ENCODE data around the gene APP. TPM values are rescaled to one million over a fixed set of nuclear protein-coding genes. Genes with fewer than 3 reads are reported as not detected.

Gene APP
- total RNA-seq, 1 donor from 2014 or later, result 306 TPM

DNA sequence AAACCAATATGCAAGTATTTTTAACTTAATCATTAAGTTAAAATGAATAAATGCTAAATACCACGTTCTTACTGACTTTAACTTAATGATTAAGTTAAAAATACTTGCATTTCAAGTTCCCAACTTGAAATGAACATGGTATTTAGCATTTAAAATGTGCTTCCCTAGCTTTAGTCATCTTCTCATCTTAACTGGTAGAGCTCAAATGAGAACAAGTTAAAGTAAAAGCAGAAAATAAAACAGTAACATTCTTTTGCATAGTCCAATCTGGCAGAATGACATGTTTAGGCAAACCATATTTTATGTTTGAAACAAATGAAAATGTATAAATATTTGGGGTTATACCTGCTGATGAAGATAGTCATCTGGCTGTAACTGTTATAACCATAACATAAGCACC lies 186.0 kb downstream of the APP start:
- H3K4me3 ChIP-seq, result no peak overlapping the region
- no peaks in the 10 kb centered on the region for H3K9me3 Mint-ChIP-seq

DNA sequence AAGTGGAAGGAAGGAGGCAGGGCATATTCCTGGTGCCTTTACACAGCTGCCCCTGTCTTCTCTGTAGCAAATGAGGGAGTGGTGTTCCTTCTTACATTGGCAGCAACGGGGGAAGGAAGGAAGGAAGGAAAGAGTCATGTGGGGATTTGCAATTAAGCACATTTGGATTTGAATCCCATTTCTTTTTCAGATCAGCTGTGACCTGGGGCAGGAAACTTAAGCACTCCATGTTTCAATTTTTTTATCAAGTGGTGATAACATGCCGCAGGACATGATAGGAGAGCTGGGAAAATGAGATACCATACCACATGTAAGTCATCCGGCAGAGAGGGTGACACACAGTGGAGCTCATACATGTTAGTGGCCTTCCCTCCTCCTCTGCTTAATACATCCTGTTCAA lies 186.8 kb downstream of the APP start:
- TF ChIP-seq EZH2 (IDR thresholded peaks at IDR 0.05) (no peak), EZH2phosphoT487 (IDR thresholded peaks at IDR 0.05) (no peak)
- TF ChIP-seq, protein P1, sequence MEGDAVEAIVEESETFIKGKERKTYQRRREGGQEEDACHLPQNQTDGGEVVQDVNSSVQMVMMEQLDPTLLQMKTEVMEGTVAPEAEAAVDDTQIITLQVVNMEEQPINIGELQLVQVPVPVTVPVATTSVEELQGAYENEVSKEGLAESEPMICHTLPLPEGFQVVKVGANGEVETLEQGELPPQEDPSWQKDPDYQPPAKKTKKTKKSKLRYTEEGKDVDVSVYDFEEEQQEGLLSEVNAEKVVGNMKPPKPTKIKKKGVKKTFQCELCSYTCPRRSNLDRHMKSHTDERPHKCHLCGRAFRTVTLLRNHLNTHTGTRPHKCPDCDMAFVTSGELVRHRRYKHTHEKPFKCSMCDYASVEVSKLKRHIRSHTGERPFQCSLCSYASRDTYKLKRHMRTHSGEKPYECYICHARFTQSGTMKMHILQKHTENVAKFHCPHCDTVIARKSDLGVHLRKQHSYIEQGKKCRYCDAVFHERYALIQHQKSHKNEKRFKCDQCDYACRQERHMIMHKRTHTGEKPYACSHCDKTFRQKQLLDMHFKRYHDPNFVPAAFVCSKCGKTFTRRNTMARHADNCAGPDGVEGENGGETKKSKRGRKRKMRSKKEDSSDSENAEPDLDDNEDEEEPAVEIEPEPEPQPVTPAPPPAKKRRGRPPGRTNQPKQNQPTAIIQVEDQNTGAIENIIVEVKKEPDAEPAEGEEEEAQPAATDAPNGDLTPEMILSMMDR (IDR thresholded peaks at IDR 0.05), result no peak
- peak overlapping the region; percentile 40 for H3K27ac ChIP-seq

More for the DNA sequence above, 186.0 kb downstream of the APP start:
- Histone ChIP-seq H3K4me1 (peaks cover 23% of the 10 kb centered on the region), H3K27ac (peak overlapping the region; percentile 40), H2AFZ (replicated peaks) (no peak overlapping the region), H3K27me3 (no peaks in the 10 kb centered on the region), H3K79me2 (ENCODE audit: low read depth) (peaks cover 7% of the 10 kb centered on the region), H4K20me1 (ENCODE audit: low read depth) (no peaks in the 10 kb centered on the region), H3K9me3 (ENCODE audit: low read depth) (no peaks in the 10 kb centered on the region), H3K4me2 (no peak overlapping the region), H3F3A (ENCODE audit: low read depth) (no peaks in the 10 kb centered on the region), H3K36me3 (peaks cover 6% of the 10 kb centered on the region), H3K9ac (no peak overlapping the region)
- H3K27ac Mint-ChIP-seq, result no peak overlapping the region
- TF ChIP-seq EZH2 (IDR thresholded peaks at IDR 0.05), result no peak
- no peaks in the 10 kb centered on the region for H3K27me3 Mint-ChIP-seq (ENCODE audit: insufficient read depth, low read depth)
- no peaks in the 10 kb centered on the region for H3K4me1 Mint-ChIP-seq
- peaks cover 38% of the 10 kb centered on the region for H3K36me3 Mint-ChIP-seq
- no peak for DNase-seq (ENCODE audit: low spot score)
- no peak overlapping the region for H3K4me3 Mint-ChIP-seq

DNA sequence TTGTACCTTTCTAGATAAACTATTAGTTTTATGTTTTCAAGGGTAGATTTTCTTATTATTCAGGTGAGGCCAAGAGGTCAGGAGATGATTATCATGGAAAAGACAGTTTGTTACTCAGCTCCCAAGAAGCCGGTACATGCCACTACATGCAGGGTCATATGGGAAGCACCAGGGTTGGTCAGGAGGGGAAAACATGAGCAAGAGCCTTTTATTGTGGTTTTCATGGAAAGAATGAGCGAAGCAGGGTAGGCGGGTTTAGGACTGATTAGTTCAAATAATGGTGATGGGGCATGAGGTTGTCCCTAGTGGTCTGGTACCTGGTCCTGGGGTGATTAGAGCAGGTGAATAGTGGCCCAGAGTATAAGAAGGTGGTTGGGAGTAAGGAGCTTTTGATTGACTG lies 189.9 kb downstream of the APP start:
- Histone ChIP-seq H3K27me3 (no peaks in the 10 kb centered on the region), H3K4me1 (peaks cover 21% of the 10 kb centered on the region), H3K27ac (no peak overlapping the region), H3K4me3 (no peak overlapping the region), H3K9ac (no peak overlapping the region), H4K20me1 (ENCODE audit: low read depth) (no peaks in the 10 kb centered on the region), H3F3A (ENCODE audit: low read depth) (no peaks in the 10 kb centered on the region), H2AFZ (replicated peaks) (no peak overlapping the region), H3K79me2 (ENCODE audit: low read depth) (peaks cover 4% of the 10 kb centered on the region), H3K9me3 (ENCODE audit: low read depth) (no peaks in the 10 kb centered on the region), H3K4me2 (no peak overlapping the region), H3K36me3 (peaks cover 15% of the 10 kb centered on the region)
- no peaks in the 10 kb centered on the region for H3K4me1 Mint-ChIP-seq
- no peak for TF ChIP-seq EZH2 (IDR thresholded peaks at IDR 0.05)
- H3K4me3 Mint-ChIP-seq, result no peak overlapping the region
- peaks cover 51% of the 10 kb centered on the region for H3K36me3 Mint-ChIP-seq
- H3K27me3 Mint-ChIP-seq (ENCODE audit: insufficient read depth, low read depth), result no peaks in the 10 kb centered on the region
- DNase-seq (ENCODE audit: low spot score), result no peak
- H3K9me3 Mint-ChIP-seq, result no peaks in the 10 kb centered on the region
- H3K27ac Mint-ChIP-seq, result no peak overlapping the region

More for the DNA sequence above, 186.8 kb downstream of the APP start:
- peaks cover 23% of the 10 kb centered on the region for H3K4me1 ChIP-seq
- no peak overlapping the region for H3K27ac Mint-ChIP-seq
- H3K27me3 ChIP-seq, result no peaks in the 10 kb centered on the region
- no peaks in the 10 kb centered on the region for H3F3A ChIP-seq (ENCODE audit: low read depth)
- H3K4me3 ChIP-seq, result no peak overlapping the region
- no peak overlapping the region for H3K4me2 ChIP-seq
- H3K9me3 Mint-ChIP-seq, result no peaks in the 10 kb centered on the region
- H3K9me3 ChIP-seq (ENCODE audit: low read depth), result no peaks in the 10 kb centered on the region
- peaks cover 6% of the 10 kb centered on the region for H3K36me3 ChIP-seq
- H3K36me3 Mint-ChIP-seq, result peaks cover 35% of the 10 kb centered on the region
- DNase-seq (ENCODE audit: low spot score), result no peak
- peaks cover 7% of the 10 kb centered on the region for H3K79me2 ChIP-seq (ENCODE audit: low read depth)
- no peaks in the 10 kb centered on the region for H3K27me3 Mint-ChIP-seq (ENCODE audit: insufficient read depth, low read depth)
- no peaks in the 10 kb centered on the region for H3K4me1 Mint-ChIP-seq
- no peaks in the 10 kb centered on the region for H4K20me1 ChIP-seq (ENCODE audit: low read depth)
- H2AFZ ChIP-seq (replicated peaks), result no peak overlapping the region
- H3K4me3 Mint-ChIP-seq, result no peak overlapping the region
- H3K9ac ChIP-seq, result no peak overlapping the region

DNA sequence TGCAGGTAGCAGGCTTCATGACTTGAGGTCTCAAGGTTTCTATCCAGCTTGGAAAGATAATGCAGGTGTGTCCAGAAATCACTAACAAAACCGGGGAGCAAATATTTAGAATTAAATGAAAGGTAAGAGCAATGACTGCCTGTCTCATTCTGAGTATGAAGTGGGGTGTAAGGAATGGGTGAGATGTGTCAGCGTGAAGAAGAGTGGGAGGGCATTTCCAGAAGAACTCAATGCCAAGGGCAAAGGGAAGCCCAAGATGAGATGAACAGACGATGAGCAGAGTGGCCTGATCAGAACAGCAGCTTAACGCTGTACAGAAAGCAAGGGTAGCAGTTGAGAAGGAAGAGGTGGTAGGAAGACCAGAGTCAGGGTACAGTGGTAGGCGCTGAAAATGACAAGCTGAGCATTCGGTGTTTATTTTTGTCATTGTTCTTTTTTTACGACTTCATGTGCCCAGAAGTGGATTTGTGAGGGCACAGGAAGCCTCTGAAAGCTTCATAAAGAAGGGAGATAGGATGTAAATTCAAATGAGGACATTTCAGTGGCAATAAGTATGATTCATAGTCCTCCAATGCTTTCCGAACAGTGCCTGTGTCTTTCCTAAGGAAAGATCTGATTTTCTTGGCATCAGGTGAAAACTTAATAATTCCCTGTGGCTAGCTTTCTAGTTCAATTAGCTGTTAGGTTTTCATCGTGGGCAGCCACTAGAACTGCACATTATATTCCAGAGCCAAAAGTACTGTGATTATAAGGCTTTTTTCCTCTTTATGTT lies 190.5 kb downstream of the APP start:
- H3K36me3 Mint-ChIP-seq, result peaks cover 52% of the 10 kb centered on the region

More for the DNA sequence above, 190.5 kb downstream of the APP start:
- H3K9me3 ChIP-seq (ENCODE audit: low read depth), result no peaks in the 10 kb centered on the region
- TF ChIP-seq, protein P1 (IDR thresholded peaks at IDR 0.05), result no peak
- TF ChIP-seq EZH2phosphoT487 (IDR thresholded peaks at IDR 0.05), result no peak
- TF ChIP-seq EZH2 (IDR thresholded peaks at IDR 0.05), result no peak
- no peak overlapping the region for H3K27ac ChIP-seq
- no peak overlapping the region for H3K9ac ChIP-seq
- H3K9me3 Mint-ChIP-seq, result no peaks in the 10 kb centered on the region
- peaks cover 4% of the 10 kb centered on the region for H3K79me2 ChIP-seq (ENCODE audit: low read depth)
- H3K4me3 ChIP-seq, result no peak overlapping the region
- no peaks in the 10 kb centered on the region for H3K4me1 Mint-ChIP-seq
- DNase-seq (ENCODE audit: low spot score), result no peak
- H2AFZ ChIP-seq (replicated peaks), result no peak overlapping the region
- no peaks in the 10 kb centered on the region for H4K20me1 ChIP-seq (ENCODE audit: low read depth)
- H3K27ac Mint-ChIP-seq, result no peak overlapping the region
- H3K27me3 Mint-ChIP-seq (ENCODE audit: insufficient read depth, low read depth), result no peaks in the 10 kb centered on the region
- H3K4me1 ChIP-seq, result peaks cover 14% of the 10 kb centered on the region
- no peak overlapping the region for H3K4me3 Mint-ChIP-seq
- H3F3A ChIP-seq (ENCODE audit: low read depth), result no peaks in the 10 kb centered on the region
- H3K27me3 ChIP-seq, result no peaks in the 10 kb centered on the region
- H3K36me3 ChIP-seq, result peaks cover 14% of the 10 kb centered on the region
- no peak overlapping the region for H3K4me2 ChIP-seq

Measured in neural progenitor cell (in vitro differentiated cells).